HG02763 (cell line): ENCODE results near the gene G6PC3.
"Not testable (repeated sequence)": the region's sequence is repeated elsewhere in the genome, so short reads cannot be mapped to it uniquely, and the experiment has no call there.

Experiments
- ATAC-seq: cut with Tn5 transposase; IDR thresholded peaks from one replicate; pipeline ENCODE4 v1.9.1; 2021; ENCODE audit warnings: mild to moderate bottlenecking, moderate library complexity; ENCODE audit not compliant: unreplicated experiment

G6PC3 gene

GRCh38 chr17:44105941-44106340 is 35.4 kb downstream of the G6PC3 start:
- no peak for ATAC-seq

- no peak for ATAC-seq
Observed at GRCh38 chr17:44106801-44107200, 36.3 kb downstream of the G6PC3 start.

- no peak for ATAC-seq
Observed at GRCh38 chr17:44108440-44109311, 38.1 kb downstream of the G6PC3 start.

- ATAC-seq, result no peak
Observed at GRCh38 chr17:44109312-44109630, 38.7 kb downstream of the G6PC3 start.

GRCh38 chr17:44110011-44110686 is 39.6 kb downstream of the G6PC3 start:
- ATAC-seq, result no peak

GRCh38 chr17:44110823-44111633 is 40.5 kb downstream of the G6PC3 start:
- ATAC-seq, result no peak

GRCh38 chr17:44111777-44112176 is 41.2 kb downstream of the G6PC3 start:
- ATAC-seq, result no peak

GRCh38 chr17:44112284-44113280 is 42.0 kb downstream of the G6PC3 start:
- ATAC-seq, result no peak

- no peak for ATAC-seq
Observed at GRCh38 chr17:44113382-44113781, 42.8 kb downstream of the G6PC3 start.

GRCh38 chr17:44113868-44114840 is 43.6 kb downstream of the G6PC3 start:
- no peak for ATAC-seq

- no peak for ATAC-seq
Observed at GRCh38 chr17:44115585-44116415, 45.3 kb downstream of the G6PC3 start.

- ATAC-seq, result no peak
Observed at GRCh38 chr17:44117351-44117750, 46.8 kb downstream of the G6PC3 start.

GRCh38 chr17:44118427-44119050 is 48.0 kb downstream of the G6PC3 start:
- ATAC-seq, result no peak

- no peak for ATAC-seq
Observed at GRCh38 chr17:44119062-44119461, 48.5 kb downstream of the G6PC3 start.

GRCh38 chr17:44119798-44120197 is 49.3 kb downstream of the G6PC3 start:
- ATAC-seq, result no peak

GRCh38 chr17:44120281-44120680 is 49.7 kb downstream of the G6PC3 start:
- not testable (repeated sequence) for ATAC-seq

GRCh38 chr17:44120851-44121605 is 50.5 kb downstream of the G6PC3 start:
- no peak for ATAC-seq
